SK-N-SH (cell line): ENCODE measurements around the gene HSF5. TPM values are rescaled to one million over a fixed set of nuclear protein-coding genes. Genes with fewer than 3 reads are reported as not detected.

Source experiments
- CTCF ChIA-PET: fragments of 300-600, 350-600 bp; formaldehyde crosslinking; extraction: SDS; loops from one replicate; lab custom pipeline; 2021; lab: Yijun Ruan, JAX
- POLR2A ChIA-PET: fragments of 350-600 bp; sonication (Branson Sonifier 250); formaldehyde crosslinking; extraction: SDS; loops from one replicate; lab custom pipeline; 2020; ENCODE audit warnings: antibody characterized with exemption, inconsistent platforms; lab: Yijun Ruan, JAX
- DNase-seq: peaks from one replicate; pipeline ENCODE4 v3.0.0; 2012
- H2AFZ ChIP-seq: fragments of 200-600 bp; sonication (generic); 2 replicates; pipeline ENCODE4 v1.8.1; 2016; ENCODE audit warnings: antibody characterized with exemption, mild to moderate bottlenecking, low read depth
- H3F3A ChIP-seq: fragments of 200-600 bp; sonication (generic); replicated peaks from 2 replicates; pipeline ENCODE3; 2016; ENCODE audit warnings: antibody characterized with exemption, mild to moderate bottlenecking; ENCODE audit not compliant: insufficient read depth
- H3K27ac ChIP-seq, 2 experiments: fragments of 200-500 bp in 1 of 2; fragments of 200-600 bp in 1 of 2; sonication (Bioruptor generic) in 1 of 2; sonication (generic), shearing (Covaris generic) in 1 of 2; 2 replicates each; pipeline versions ENCODE4 v1.5.1 to v1.6.1; 2014 to 2016; ENCODE audit warnings: low read depth in 2 of 2, inconsistent platforms in 1 of 2, low read length in 1 of 2, mild to moderate bottlenecking in 1 of 2, mixed read lengths in 1 of 2
- H3K27me3 ChIP-seq: fragments of 200-600 bp; sonication (generic), shearing (Covaris generic); 2 replicates; pipeline ENCODE4 v1.6.1; 2016; ENCODE audit warnings: mixed run types; ENCODE audit not compliant: insufficient read depth
- H3K36me3 ChIP-seq, 2 experiments: fragments of 200-500 bp in 1 of 2; fragments of 200-600 bp in 1 of 2; sonication (Bioruptor generic) in 1 of 2; sonication (generic) in 1 of 2; replicated peaks in 1 of 2; 2 replicates each; pipeline versions ENCODE3 to v1.5.1; 2014 to 2016; ENCODE audit warnings: low read length in 1 of 2, mild to moderate bottlenecking in 1 of 2; ENCODE audit not compliant: insufficient read depth in 2 of 2, control insufficient read depth in 1 of 2
- H3K4me1 ChIP-seq, 2 experiments: fragments of 200-500 bp in 1 of 2; fragments of 200-600 bp in 1 of 2; sonication (Bioruptor generic) in 1 of 2; sonication (generic), shearing (Covaris generic) in 1 of 2; 2 replicates each; pipeline versions ENCODE4 v1.5.1 to v1.6.1; 2014 to 2016; ENCODE audit warnings: low read depth in 1 of 2, low read length in 1 of 2, mixed run types in 1 of 2; ENCODE audit not compliant: insufficient read depth in 2 of 2, control insufficient read depth in 1 of 2
- H3K4me2 ChIP-seq: fragments of 200-600 bp; sonication (generic), shearing (Covaris generic); 2 replicates; pipeline ENCODE4 v1.6.1; 2017; ENCODE audit warnings: mixed run types
- H3K4me3 ChIP-seq, 2 experiments: fragments of 200-500 bp in 1 of 2; fragments of 200-600 bp in 1 of 2; sonication (Bioruptor generic) in 1 of 2; sonication (generic), shearing (Covaris generic) in 1 of 2; 2 replicates each; pipeline versions ENCODE4 v1.5.1 to v1.8.1; 2014 to 2016; ENCODE audit warnings: low read depth in 2 of 2, inconsistent platforms in 1 of 2, low read length in 1 of 2, mild to moderate bottlenecking in 1 of 2, mixed read lengths in 1 of 2, moderate library complexity in 1 of 2
- H3K79me2 ChIP-seq: fragments of 200-600 bp; sonication (generic); 2 replicates; pipeline ENCODE4 v1.8.1; 2017; ENCODE audit warnings: mild to moderate bottlenecking; ENCODE audit not compliant: insufficient read depth
- H3K9ac ChIP-seq: fragments of 200-600 bp; sonication (generic); 2 replicates; pipeline ENCODE4 v1.6.1; 2017; ENCODE audit warnings: mixed run types
- H3K9me2 ChIP-seq: fragments of 200-600 bp; sonication (generic); 2 replicates; pipeline ENCODE4 v1.6.1; 2017; ENCODE audit warnings: mixed run types
- H3K9me3 ChIP-seq: fragments of 200-600 bp; sonication (generic); 2 replicates; pipeline ENCODE4 v1.6.1; 2017; ENCODE audit warnings: mixed run types, mild to moderate bottlenecking, moderate library complexity
- H4K20me1 ChIP-seq: fragments of 200-600 bp; sonication (generic); 2 replicates; pipeline ENCODE4 v1.6.1; 2017; ENCODE audit warnings: mild to moderate bottlenecking, mixed run types; ENCODE audit not compliant: insufficient read depth
- CHD2 ChIP-seq: fragments of 150-350 bp; IDR thresholded peaks from 2 replicates; pipeline ENCODE4 v1.6.1; 2018; ENCODE audit warnings: low read length; ENCODE audit not compliant: partially characterized antibody
- ELF1 ChIP-seq: IDR thresholded peaks from 2 replicates; pipeline ENCODE4 v1.4.0; 2012
- EP300 ChIP-seq, 2 experiments: IDR thresholded peaks; 2 replicates each; pipeline versions ENCODE4 v1.4.0 to v1.6.1; 2012; ENCODE audit warnings: borderline replicate concordance in 1 of 2, low read depth in 1 of 2, low read length in 1 of 2
- FOSL2 ChIP-seq: IDR thresholded peaks from 2 replicates; pipeline ENCODE4 v1.4.0; 2012; ENCODE audit warnings: low read depth, mild to moderate bottlenecking, moderate library complexity, borderline replicate concordance
- JUND ChIP-seq: IDR thresholded peaks from 2 replicates; pipeline ENCODE4 v1.4.0; 2012
- NFIC ChIP-seq: IDR thresholded peaks from 2 replicates; pipeline ENCODE4 v1.4.0; 2012; ENCODE audit warnings: borderline replicate concordance
- POLR2AphosphoS5 ChIP-seq: IDR thresholded peaks from 2 replicates; pipeline ENCODE4 v1.6.1; 2012; ENCODE audit warnings: low read depth, low read length
- RFX5 ChIP-seq: IDR thresholded peaks from 2 replicates; pipeline ENCODE4 v1.6.1; 2012; ENCODE audit warnings: mild to moderate bottlenecking, improper control_type of control experiment, low read length
- TEAD4 ChIP-seq: IDR thresholded peaks from 2 replicates; pipeline ENCODE4 v1.4.0; 2012; ENCODE audit warnings: mild to moderate bottlenecking, borderline replicate concordance; ENCODE audit not compliant: insufficient read depth
- YY1 ChIP-seq: IDR thresholded peaks from 2 replicates; pipeline ENCODE4 v1.4.0; 2012; ENCODE audit warnings: low read depth, mild to moderate bottlenecking
- WGBS: methylation state at CpG from one replicate; pipeline ENCODE4 v1.1.6; 2017; ENCODE audit warnings: low lambda C conversion rate; 5-methylcytosine and 5-hydroxymethylcytosine counted together
- polyA plus RNA-seq, 3 experiments: library from polyadenylated mRNA; depleted of rRNA; stranded (reverse); fragments of >200 nt; gene quantifications; 2 replicates each; pipeline ENCODE4 v1.2.3, GENCODE V29; 2012
- TF ChIP-seq, protein P1 (sequence below): fragments of 150-350 bp; IDR thresholded peaks from 2 replicates; pipeline ENCODE4 v1.6.1; 2016; ENCODE audit warnings: mild to moderate bottlenecking, low read depth, low read length
- TF ChIP-seq, protein P2 (sequence below): IDR thresholded peaks from 2 replicates; pipeline ENCODE4 v1.4.0; 2012; ENCODE audit warnings: low read depth
- TF ChIP-seq, protein P3 (sequence below): IDR thresholded peaks from 2 replicates; pipeline ENCODE4 v1.6.1; 2012; ENCODE audit warnings: mild to moderate bottlenecking, low read depth, low read length, moderate library complexity

HSF5 gene
- polyA plus RNA-seq, 1 of the 3 experiments (the other 2 are of a cell fraction): not detected

DNA sequence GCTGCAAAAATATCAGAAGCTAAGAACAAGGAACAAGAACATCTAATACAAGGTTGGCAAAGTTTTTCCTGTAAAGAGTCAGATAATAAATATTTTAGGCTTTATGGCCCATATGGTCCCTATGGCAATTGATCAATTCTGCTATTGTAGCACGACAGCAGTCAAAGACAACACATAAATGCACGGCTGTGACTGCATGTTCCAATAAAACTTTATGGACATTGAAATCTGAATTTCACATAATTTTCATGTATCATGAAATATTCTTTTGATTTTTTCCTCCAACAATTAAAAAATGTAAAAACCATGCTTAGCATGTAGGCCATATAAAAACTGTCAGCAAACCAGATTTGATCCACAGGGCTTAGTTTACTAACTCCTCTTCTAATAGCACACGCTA is 60.4 kb downstream of the HSF5 start:
- Histone ChIP-seq H3K4me2 (no peak overlapping the region), H3K79me2 (no peaks in the 10 kb centered on the region), H3K27me3 (peaks cover 4% of the 10 kb centered on the region; the same call in 1 of the 2 replicates), H3K4me1 (no peaks in the 10 kb centered on the region), H3K36me3 (no peaks in the 10 kb centered on the region), H2AFZ (no peak overlapping the region), H3K9me3 (no peaks in the 10 kb centered on the region), H3K27ac (no peak overlapping the region), H4K20me1 (no peaks in the 10 kb centered on the region), H3K4me3 (no peak overlapping the region), H3K9ac (no peak overlapping the region), H3F3A (no peaks in the 10 kb centered on the region), H3K9me2 (no peaks in the 10 kb centered on the region)
- TF ChIP-seq CHD2 (no peak), NFIC (no peak), POLR2AphosphoS5 (no peak)
- TF ChIP-seq, protein P1, sequence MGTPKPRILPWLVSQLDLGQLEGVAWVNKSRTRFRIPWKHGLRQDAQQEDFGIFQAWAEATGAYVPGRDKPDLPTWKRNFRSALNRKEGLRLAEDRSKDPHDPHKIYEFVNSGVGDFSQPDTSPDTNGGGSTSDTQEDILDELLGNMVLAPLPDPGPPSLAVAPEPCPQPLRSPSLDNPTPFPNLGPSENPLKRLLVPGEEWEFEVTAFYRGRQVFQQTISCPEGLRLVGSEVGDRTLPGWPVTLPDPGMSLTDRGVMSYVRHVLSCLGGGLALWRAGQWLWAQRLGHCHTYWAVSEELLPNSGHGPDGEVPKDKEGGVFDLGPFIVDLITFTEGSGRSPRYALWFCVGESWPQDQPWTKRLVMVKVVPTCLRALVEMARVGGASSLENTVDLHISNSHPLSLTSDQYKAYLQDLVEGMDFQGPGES: no peak
- WGBS: 47% methylated on average over 3 of the region's 3 CpGs
- ChIA-PET CTCF (interaction anchor here (1.4 to 4.5 kb wide), 3 partner anchors 12 to 228 kb away, joined by 3 to 44 read pairs (median 19); partner anchors contain the start of gene RNF43), POLR2A (no interaction called here)
- no peak for DNase-seq

DNA sequence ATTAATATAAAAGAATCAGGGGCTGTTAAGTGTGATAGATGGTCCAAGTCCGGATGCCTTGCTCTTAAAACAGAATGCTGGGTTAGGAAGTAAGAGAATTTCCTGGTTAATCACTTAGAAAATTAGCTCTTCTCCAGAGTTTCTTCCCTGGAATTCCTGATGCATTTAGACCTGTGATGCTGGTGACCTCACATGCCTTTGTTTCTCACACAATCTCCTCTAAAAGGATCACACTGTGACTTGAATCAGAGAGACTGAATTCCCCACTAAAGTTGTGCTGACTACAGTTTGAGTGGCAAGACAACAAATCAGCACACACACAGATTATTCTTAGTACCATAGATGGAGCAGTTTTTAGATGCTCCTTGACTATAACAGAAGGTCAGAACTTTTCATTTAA is 66.5 kb downstream of the HSF5 start:
- POLR2A ChIA-PET: no interaction called here
- no peaks in the 10 kb centered on the region for H3K79me2 ChIP-seq
- H3K36me3 ChIP-seq: no peaks in the 10 kb centered on the region
- H3F3A ChIP-seq: no peaks in the 10 kb centered on the region
- H3K4me3 ChIP-seq: no peak overlapping the region
- peaks cover 19% of the 10 kb centered on the region for H3K27me3 ChIP-seq
- no peak for TF ChIP-seq ELF1
- TF ChIP-seq TEAD4: no peak
- TF ChIP-seq, protein P1: no peak
- TF ChIP-seq JUND: no peak
- TF ChIP-seq YY1: no peak
- TF ChIP-seq EP300 (IDR thresholded peaks at IDR 0.05; ENCODE audit: borderline replicate concordance in 1 of 2, low read depth in 1 of 2, low read length in 1 of 2): no peak
- TF ChIP-seq RFX5: no peak
- TF ChIP-seq, protein P2, sequence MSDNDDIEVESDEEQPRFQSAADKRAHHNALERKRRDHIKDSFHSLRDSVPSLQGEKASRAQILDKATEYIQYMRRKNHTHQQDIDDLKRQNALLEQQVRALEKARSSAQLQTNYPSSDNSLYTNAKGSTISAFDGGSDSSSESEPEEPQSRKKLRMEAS: no peak
- no peak for TF ChIP-seq FOSL2
- TF ChIP-seq, protein P3, sequence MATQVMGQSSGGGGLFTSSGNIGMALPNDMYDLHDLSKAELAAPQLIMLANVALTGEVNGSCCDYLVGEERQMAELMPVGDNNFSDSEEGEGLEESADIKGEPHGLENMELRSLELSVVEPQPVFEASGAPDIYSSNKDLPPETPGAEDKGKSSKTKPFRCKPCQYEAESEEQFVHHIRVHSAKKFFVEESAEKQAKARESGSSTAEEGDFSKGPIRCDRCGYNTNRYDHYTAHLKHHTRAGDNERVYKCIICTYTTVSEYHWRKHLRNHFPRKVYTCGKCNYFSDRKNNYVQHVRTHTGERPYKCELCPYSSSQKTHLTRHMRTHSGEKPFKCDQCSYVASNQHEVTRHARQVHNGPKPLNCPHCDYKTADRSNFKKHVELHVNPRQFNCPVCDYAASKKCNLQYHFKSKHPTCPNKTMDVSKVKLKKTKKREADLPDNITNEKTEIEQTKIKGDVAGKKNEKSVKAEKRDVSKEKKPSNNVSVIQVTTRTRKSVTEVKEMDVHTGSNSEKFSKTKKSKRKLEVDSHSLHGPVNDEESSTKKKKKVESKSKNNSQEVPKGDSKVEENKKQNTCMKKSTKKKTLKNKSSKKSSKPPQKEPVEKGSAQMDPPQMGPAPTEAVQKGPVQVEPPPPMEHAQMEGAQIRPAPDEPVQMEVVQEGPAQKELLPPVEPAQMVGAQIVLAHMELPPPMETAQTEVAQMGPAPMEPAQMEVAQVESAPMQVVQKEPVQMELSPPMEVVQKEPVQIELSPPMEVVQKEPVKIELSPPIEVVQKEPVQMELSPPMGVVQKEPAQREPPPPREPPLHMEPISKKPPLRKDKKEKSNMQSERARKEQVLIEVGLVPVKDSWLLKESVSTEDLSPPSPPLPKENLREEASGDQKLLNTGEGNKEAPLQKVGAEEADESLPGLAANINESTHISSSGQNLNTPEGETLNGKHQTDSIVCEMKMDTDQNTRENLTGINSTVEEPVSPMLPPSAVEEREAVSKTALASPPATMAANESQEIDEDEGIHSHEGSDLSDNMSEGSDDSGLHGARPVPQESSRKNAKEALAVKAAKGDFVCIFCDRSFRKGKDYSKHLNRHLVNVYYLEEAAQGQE: no peak
- 10% methylated on average over 1 of the region's 1 CpG for WGBS
- H2AFZ ChIP-seq: no peak overlapping the region
- H3K4me2 ChIP-seq: no peak overlapping the region
- H3K27ac ChIP-seq: no peak overlapping the region
- H3K4me1 ChIP-seq: peaks cover 0 to 4% of the 10 kb centered on the region in 2 experiments; a peak in 2 of 4 replicates
- H3K9me2 ChIP-seq: no peaks in the 10 kb centered on the region
- CTCF ChIA-PET: interaction anchor here (0.8 to 2.3 kb wide), 4 partner anchors 12 to 172 kb away, joined by 3 to 9 read pairs (median 6); no protein-coding TSS in a partner anchor
- DNase-seq: no peak
- no peak overlapping the region for H3K9ac ChIP-seq
- H3K9me3 ChIP-seq: no peaks in the 10 kb centered on the region
- H4K20me1 ChIP-seq: no peaks in the 10 kb centered on the region
